Hepatocyte (in vitro differentiated cells): ENCODE measurements around the gene HID1. TPM values are rescaled to one million over a fixed set of nuclear protein-coding genes. Genes with fewer than 3 reads are reported as not detected.

ENCODE experiments used
- DNase-seq: peaks from one replicate; pipeline ENCODE4 v3.0.0-alpha.2; 2016; ENCODE audit warnings: low spot score
- H2AFZ ChIP-seq: fragments of 200-600 bp; sonication (generic); 2 replicates; pipeline ENCODE4 v1.6.0; 2016; ENCODE audit warnings: antibody characterized with exemption, mild to moderate bottlenecking
- H3K27ac ChIP-seq: fragments of 200-600 bp; sonication (generic); 2 replicates; pipeline ENCODE4 v1.5.1; 2016; ENCODE audit warnings: mild to moderate bottlenecking
- H3K27me3 ChIP-seq: fragments of 200-600 bp; sonication (generic); 2 replicates; pipeline ENCODE4 v1.6.1; 2016
- H3K36me3 ChIP-seq: fragments of 200-600 bp; sonication (generic); replicated peaks from 2 replicates; pipeline ENCODE4 v1.5.1; 2016; ENCODE audit warnings: low read depth; ENCODE audit not compliant: insufficient read depth
- H3K4me1 ChIP-seq: fragments of 200-600 bp; sonication (generic); 2 replicates; pipeline ENCODE4 v1.5.1; 2016; ENCODE audit warnings: mild to moderate bottlenecking, moderate library complexity; ENCODE audit not compliant: insufficient read depth
- H3K4me2 ChIP-seq: fragments of 200-600 bp; sonication (generic); 2 replicates; pipeline ENCODE4 v1.6.0; 2016
- H3K4me3 ChIP-seq: fragments of 200-600 bp; sonication (generic); 2 replicates; pipeline ENCODE4 v1.5.1; 2016; ENCODE audit warnings: mild to moderate bottlenecking
- H3K79me2 ChIP-seq: fragments of 200-600 bp; sonication (generic); 2 replicates; pipeline ENCODE4 v1.6.0; 2017; ENCODE audit warnings: mild to moderate bottlenecking
- H3K9me2 ChIP-seq: fragments of 200-600 bp; sonication (generic); replicated peaks from 2 replicates; pipeline ENCODE4 v1.6.0; 2017; ENCODE audit warnings: mild to moderate bottlenecking; ENCODE audit not compliant: insufficient read depth
- H3K9me3 ChIP-seq: fragments of 200-600 bp; sonication (generic); 2 replicates; pipeline ENCODE4 v1.5.1; 2016; ENCODE audit warnings: low read depth, mild to moderate bottlenecking
- H4K20me1 ChIP-seq: fragments of 200-600 bp; sonication (generic); 2 replicates; pipeline ENCODE4 v1.6.0; 2016; ENCODE audit warnings: mild to moderate bottlenecking; ENCODE audit not compliant: insufficient read depth, poor library complexity, severe bottlenecking
- EZH2 ChIP-seq: fragments of 200-600 bp; sonication (generic); IDR thresholded peaks from 2 replicates; pipeline ENCODE4 v1.6.1; 2016; ENCODE audit warnings: antibody characterized with exemption, mild to moderate bottlenecking, borderline replicate concordance
- EZH2phosphoT487 ChIP-seq: fragments of 200-600 bp; sonication (generic); IDR thresholded peaks from one replicate; pipeline ENCODE4 v1.6.1; 2018; ENCODE audit warnings: antibody characterized with exemption, mild to moderate bottlenecking, low read depth, moderate library complexity; ENCODE audit not compliant: unreplicated experiment, severe bottlenecking
- WGBS: methylation state at CpG from one replicate; pipeline ENCODE4 v1.1.6; 2016; ENCODE audit warnings: low lambda C conversion rate; ENCODE audit errors: missing lambda C conversion rate; 5-methylcytosine and 5-hydroxymethylcytosine counted together
- polyA plus RNA-seq: library from polyadenylated mRNA; unstranded; fragments of >200 nt; fragmentation: Nextera tagmentation; extraction: Ambion mirVana; gene quantifications from 2 replicates; pipeline ENCODE4 v1.2.1, GENCODE V29; 2016
- total RNA-seq: library from RNA; depleted of rRNA; stranded (reverse); fragments of >200 nt; gene quantifications from 2 replicates; pipeline ENCODE4 v1.2.3, GENCODE V29; 2014
- TF ChIP-seq, protein P1 (sequence below): fragments of 200-600 bp; sonication (generic); IDR thresholded peaks from 2 replicates; pipeline ENCODE4 v1.5.1; 2016; ENCODE audit warnings: antibody characterized with exemption, mild to moderate bottlenecking; ENCODE audit not compliant: poor library complexity

Gene HID1
- total and polyA plus RNA-seq, 2 experiments from 2014 or later = 15.3 to 43.4 TPM

DNA sequence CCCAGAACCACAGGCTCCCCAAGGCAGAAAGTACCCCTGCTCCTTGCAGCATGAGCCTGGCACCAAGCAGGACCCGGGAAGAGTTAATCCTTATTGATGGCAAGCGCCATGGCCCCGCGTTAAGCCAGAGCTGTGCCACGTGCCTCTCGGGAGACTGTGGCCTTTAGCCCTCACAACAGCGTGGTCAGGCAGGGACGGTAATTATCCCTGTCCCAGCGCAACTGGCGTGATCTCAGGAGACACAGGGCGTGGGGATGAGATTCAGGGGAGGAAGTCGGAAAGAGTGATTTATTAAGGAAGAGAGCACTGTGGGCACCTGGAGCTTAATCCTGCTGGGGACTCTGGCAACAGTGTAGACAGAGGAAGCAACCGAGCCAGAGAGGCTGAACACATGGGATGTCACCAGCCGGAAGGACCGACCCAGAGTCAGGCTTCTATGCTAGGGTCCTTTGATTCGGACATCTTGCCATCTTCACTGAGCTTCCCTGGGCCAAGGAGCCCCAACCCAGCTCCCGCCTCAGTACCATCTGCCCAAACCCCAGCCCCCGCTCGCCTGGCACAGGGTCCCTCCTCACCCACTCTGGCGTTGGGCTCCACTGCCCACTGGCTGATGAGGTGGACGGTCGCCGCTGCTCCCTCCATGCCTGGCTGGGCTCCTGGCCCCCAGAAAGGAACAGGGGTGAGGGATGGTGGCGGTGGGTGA is 20.0 kb downstream of the HID1 start:
- Histone ChIP-seq H3K4me3 (no peak overlapping the region), H3K9me2 (no peaks in the 10 kb centered on the region), H4K20me1 (no peaks in the 10 kb centered on the region), H3K79me2 (no peaks in the 10 kb centered on the region), H3K9me3 (no peaks in the 10 kb centered on the region), H3K4me2 (no peak overlapping the region), H2AFZ (no peak overlapping the region), H3K27me3 (no peaks in the 10 kb centered on the region), H3K4me1 (peaks cover 11% of the 10 kb centered on the region), H3K36me3 (no peaks in the 10 kb centered on the region), H3K27ac (peak overlapping the region; percentile 65)
- TF ChIP-seq, protein P1, sequence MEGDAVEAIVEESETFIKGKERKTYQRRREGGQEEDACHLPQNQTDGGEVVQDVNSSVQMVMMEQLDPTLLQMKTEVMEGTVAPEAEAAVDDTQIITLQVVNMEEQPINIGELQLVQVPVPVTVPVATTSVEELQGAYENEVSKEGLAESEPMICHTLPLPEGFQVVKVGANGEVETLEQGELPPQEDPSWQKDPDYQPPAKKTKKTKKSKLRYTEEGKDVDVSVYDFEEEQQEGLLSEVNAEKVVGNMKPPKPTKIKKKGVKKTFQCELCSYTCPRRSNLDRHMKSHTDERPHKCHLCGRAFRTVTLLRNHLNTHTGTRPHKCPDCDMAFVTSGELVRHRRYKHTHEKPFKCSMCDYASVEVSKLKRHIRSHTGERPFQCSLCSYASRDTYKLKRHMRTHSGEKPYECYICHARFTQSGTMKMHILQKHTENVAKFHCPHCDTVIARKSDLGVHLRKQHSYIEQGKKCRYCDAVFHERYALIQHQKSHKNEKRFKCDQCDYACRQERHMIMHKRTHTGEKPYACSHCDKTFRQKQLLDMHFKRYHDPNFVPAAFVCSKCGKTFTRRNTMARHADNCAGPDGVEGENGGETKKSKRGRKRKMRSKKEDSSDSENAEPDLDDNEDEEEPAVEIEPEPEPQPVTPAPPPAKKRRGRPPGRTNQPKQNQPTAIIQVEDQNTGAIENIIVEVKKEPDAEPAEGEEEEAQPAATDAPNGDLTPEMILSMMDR = no peak
- TF ChIP-seq EZH2 = no peak
- no peak for TF ChIP-seq EZH2phosphoT487
- no peak for DNase-seq
- 89% methylated on average over 23 of the region's 24 CpGs for WGBS

DNA sequence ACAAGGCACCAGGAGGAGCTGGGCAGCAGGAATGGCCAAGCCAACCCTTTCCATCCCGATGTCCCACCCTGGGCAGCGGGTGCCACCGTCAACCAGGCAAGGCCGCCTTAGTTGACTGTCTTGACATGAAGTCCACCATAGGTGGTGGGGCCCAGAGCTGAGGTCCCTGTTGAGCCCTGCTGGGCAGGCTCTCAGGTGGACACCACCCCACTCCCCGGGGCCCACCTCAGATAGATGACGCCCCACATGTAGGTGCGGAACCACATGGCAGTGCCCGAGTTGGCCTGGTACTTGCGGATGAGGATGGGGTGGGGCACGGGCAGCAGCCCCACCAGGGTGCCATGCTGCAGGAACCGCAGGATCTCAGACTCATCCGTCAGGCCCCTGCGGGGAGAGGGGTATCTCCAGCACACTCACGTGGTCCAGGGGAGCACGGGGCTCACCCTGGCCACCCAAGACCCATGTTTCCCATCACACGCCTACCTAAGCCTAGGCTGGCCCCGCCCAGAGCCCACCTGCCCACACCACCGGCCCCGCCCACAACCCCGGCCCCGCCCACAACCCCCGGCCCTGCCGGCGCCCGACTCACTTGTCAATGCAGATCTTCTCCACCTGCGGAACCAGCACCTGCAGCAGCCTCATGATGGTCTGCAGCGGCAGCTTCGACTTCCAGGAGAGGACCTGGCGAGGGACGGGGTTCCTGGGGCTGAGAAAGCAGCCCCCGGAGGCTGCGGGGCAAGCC is 20.7 kb downstream of the HID1 start:
- WGBS = 85% methylated on average over 26 of the region's 32 CpGs
- Histone ChIP-seq H3K27ac (no peak overlapping the region), H3K4me2 (no peak overlapping the region), H3K4me3 (no peak overlapping the region), H3K9me2 (no peaks in the 10 kb centered on the region), H3K79me2 (no peaks in the 10 kb centered on the region), H4K20me1 (no peaks in the 10 kb centered on the region), H2AFZ (no peak overlapping the region), H3K27me3 (no peaks in the 10 kb centered on the region), H3K9me3 (no peaks in the 10 kb centered on the region), H3K36me3 (no peaks in the 10 kb centered on the region), H3K4me1 (peaks cover 11% of the 10 kb centered on the region)
- TF ChIP-seq EZH2phosphoT487 (no peak), EZH2 (no peak)
- TF ChIP-seq, protein P1 = no peak
- DNase-seq = no peak

DNA sequence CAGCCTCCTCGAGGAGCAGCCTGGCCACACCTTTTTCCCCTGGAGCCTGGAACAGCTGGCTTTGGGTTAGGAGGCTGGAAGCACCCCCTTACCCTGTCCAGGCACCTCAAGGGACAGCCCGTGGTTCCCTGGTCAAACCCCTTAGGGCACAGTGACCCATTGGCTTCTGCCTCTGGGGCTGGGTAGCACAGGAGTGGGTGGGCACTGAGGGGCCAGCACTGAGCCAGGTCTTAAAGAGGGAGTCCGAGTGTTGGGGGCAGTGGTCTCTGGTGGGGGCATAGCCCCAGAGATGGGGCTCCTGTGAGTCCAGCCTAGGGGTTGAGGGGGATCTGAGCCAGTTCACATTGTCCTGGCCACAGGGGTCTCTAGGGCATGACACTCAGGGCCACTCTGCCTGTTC is 21.5 kb downstream of the HID1 start:
- 73% methylated on average over 3 of the region's 3 CpGs for WGBS
- H3K27me3 ChIP-seq = no peaks in the 10 kb centered on the region
- H3K79me2 ChIP-seq = no peaks in the 10 kb centered on the region
- no peak overlapping the region for H3K4me2 ChIP-seq
- TF ChIP-seq EZH2phosphoT487 = no peak
- TF ChIP-seq EZH2 = no peak
- TF ChIP-seq, protein P1 = no peak
- no peaks in the 10 kb centered on the region for H3K9me2 ChIP-seq
- H2AFZ ChIP-seq = no peak overlapping the region
- DNase-seq = no peak
- H3K4me1 ChIP-seq = peaks cover 11% of the 10 kb centered on the region
- H4K20me1 ChIP-seq = no peaks in the 10 kb centered on the region
- no peak overlapping the region for H3K4me3 ChIP-seq
- no peak overlapping the region for H3K27ac ChIP-seq
- H3K36me3 ChIP-seq = no peaks in the 10 kb centered on the region
- H3K9me3 ChIP-seq = no peaks in the 10 kb centered on the region
